Measurements from ENCODE around the gene RNF167. TPM values are rescaled to one million over a fixed set of nuclear protein-coding genes. Genes with fewer than 3 reads are reported as not detected.

Gene RNF167
- total RNA-seq, 1 donor from 2014 or later: 73.1 TPM

DNA sequence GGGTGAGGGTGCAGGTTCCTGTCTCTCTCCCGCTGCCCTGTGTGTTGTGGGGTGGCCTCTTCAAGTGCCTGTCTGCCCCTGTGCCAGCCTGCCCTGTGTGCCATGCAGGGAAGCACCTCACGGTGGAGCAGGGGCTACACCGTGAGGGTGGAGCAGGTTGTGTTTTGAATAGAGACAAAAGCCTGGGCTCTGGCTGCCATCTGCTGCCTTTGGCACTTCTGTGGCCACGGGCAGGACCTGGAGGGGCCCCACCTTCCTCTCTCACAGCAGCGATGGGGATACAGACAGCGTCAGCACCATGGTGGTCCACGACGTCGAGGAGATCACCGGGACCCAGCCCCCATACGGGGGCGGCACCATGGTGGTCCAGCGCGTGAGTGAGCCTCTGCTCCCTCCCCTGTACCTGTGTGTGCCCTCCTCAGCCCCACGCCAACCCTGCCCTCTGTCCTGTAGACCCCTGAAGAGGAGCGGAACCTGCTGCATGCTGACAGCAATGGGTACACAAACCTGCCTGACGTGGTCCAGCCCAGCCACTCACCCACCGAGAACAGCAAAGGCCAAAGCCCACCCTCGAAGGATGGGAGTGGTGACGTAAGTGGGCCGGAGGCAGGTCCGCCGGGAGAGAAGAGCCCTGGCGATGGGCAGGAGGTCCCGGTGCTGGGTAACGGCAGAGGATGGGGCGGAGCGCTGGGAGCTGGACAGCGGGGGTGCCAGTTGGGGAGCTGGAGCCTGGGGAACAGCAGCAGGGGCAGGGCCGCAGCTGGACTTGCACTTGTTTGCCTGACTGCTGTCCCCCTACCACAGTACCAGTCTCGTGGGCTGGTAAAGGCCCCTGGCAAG is 46.1 kb upstream of the RNF167 start:
- no peak for DNase-seq (ENCODE audit: low spot score in 2 of 2, unreplicated experiment in 2 of 2)
- H3K27me3 Mint-ChIP-seq (ENCODE audit: low read depth): no peaks in the 10 kb centered on the region
- peaks cover 15% of the 10 kb centered on the region for H3K36me3 Mint-ChIP-seq
- H3K4me1 Mint-ChIP-seq: peaks cover 4% of the 10 kb centered on the region
- H3K4me3 Mint-ChIP-seq: no peak overlapping the region
- TF ChIP-seq, protein P1, sequence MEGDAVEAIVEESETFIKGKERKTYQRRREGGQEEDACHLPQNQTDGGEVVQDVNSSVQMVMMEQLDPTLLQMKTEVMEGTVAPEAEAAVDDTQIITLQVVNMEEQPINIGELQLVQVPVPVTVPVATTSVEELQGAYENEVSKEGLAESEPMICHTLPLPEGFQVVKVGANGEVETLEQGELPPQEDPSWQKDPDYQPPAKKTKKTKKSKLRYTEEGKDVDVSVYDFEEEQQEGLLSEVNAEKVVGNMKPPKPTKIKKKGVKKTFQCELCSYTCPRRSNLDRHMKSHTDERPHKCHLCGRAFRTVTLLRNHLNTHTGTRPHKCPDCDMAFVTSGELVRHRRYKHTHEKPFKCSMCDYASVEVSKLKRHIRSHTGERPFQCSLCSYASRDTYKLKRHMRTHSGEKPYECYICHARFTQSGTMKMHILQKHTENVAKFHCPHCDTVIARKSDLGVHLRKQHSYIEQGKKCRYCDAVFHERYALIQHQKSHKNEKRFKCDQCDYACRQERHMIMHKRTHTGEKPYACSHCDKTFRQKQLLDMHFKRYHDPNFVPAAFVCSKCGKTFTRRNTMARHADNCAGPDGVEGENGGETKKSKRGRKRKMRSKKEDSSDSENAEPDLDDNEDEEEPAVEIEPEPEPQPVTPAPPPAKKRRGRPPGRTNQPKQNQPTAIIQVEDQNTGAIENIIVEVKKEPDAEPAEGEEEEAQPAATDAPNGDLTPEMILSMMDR (IDR thresholded peaks at IDR 0.05; ENCODE audit: unreplicated experiment): no peak
- no peaks in the 10 kb centered on the region for H3K9me3 Mint-ChIP-seq
- H3K27ac Mint-ChIP-seq: no peak overlapping the region

DNA sequence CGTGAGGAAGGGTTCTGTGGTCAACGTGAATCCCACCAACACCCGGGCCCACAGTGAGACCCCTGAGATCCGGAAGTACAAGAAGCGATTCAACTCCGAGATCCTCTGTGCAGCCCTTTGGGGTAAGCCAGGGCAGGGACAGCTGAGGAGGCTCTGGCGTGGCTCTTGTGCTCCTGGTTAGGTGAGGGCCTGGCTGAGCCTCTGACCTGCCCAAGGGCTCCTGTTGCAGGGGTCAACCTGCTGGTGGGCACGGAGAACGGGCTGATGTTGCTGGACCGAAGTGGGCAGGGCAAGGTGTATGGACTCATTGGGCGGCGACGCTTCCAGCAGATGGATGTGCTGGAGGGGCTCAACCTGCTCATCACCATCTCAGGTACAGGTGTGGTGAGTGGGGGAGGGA is 44.9 kb upstream of the RNF167 start:
- TF ChIP-seq, protein P1 (IDR thresholded peaks at IDR 0.05; ENCODE audit: unreplicated experiment): no peak
- Mint-ChIP-seq H3K27ac (no peak overlapping the region), H3K4me1 (peaks cover 6% of the 10 kb centered on the region), H3K27me3 (ENCODE audit: low read depth) (no peaks in the 10 kb centered on the region), H3K9me3 (no peaks in the 10 kb centered on the region), H3K36me3 (peaks cover 12% of the 10 kb centered on the region), H3K4me3 (no peak overlapping the region)
- no peak for DNase-seq (ENCODE audit: low spot score in 2 of 2, unreplicated experiment in 2 of 2)

DNA sequence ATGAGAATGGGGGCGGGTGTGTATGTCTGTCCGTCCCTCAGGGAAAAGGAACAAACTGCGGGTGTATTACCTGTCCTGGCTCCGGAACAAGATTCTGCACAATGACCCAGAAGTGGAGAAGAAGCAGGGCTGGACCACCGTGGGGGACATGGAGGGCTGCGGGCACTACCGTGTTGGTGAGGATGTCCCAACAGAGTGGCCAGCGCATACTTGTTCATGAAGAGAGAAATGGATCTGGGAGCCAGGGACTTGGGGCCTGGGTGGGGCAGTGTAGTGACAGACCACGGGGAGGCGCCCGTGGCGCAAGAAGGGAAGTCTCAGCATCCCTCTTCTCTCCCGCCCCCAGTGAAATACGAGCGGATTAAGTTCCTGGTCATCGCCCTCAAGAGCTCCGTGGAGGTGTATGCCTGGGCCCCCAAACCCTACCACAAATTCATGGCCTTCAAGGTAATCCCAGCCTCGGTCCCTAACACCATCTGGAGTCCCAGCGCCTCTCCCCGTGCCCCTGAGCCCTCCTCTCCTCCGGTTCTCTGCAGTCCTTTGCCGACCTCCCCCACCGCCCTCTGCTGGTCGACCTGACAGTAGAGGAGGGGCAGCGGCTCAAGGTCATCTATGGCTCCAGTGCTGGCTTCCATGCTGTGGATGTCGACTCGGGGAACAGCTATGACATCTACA is 44.3 kb upstream of the RNF167 start:
- Mint-ChIP-seq H3K27ac (no peak overlapping the region), H3K36me3 (peaks cover 12% of the 10 kb centered on the region), H3K9me3 (no peaks in the 10 kb centered on the region), H3K4me1 (peaks cover 6% of the 10 kb centered on the region), H3K27me3 (ENCODE audit: low read depth) (no peaks in the 10 kb centered on the region), H3K4me3 (no peak overlapping the region)
- DNase-seq (ENCODE audit: low spot score in 2 of 2, unreplicated experiment in 2 of 2): no peak
- TF ChIP-seq, protein P1 (IDR thresholded peaks at IDR 0.05; ENCODE audit: unreplicated experiment): no peak

DNA sequence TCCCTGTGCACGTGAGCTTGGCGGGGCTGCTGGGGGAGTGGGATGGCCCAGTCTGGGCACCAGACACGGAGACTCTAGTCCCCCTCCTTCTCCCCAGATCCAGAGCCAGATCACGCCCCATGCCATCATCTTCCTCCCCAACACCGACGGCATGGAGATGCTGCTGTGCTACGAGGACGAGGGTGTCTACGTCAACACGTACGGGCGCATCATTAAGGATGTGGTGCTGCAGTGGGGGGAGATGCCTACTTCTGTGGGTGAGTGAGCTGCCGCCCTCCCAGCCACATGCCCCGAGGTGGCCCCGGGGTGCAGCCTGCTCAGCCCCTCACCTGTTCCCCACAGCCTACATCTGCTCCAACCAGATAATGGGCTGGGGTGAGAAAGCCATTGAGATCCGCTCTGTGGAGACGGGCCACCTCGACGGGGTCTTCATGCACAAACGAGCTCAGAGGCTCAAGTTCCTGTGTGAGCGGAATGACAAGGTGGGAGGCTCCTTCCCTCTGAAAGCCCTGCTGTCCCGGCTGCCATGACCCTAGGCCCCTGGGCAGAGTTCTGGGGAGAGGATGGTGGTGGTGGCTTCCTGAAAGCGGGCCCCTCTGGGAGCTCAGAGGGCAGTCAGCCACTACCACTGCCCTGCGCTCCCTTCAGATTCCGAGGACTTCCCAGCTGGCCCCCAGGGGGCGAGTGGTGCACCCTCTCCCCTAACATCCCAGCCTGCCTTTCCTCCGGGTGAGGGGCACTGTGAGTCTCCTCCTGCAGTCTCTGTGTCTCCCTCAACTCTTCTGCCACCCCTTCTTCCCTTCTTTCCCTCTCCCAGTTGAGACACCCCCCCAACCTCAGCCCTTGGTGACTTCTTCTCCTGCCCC is 43.5 kb upstream of the RNF167 start:
- Mint-ChIP-seq H3K4me1 (peaks cover 6% of the 10 kb centered on the region), H3K4me3 (no peak overlapping the region), H3K36me3 (peaks cover 12% of the 10 kb centered on the region), H3K9me3 (no peaks in the 10 kb centered on the region), H3K27ac (no peak overlapping the region), H3K27me3 (ENCODE audit: low read depth) (no peaks in the 10 kb centered on the region)
- no peak for DNase-seq (ENCODE audit: low spot score in 2 of 2, unreplicated experiment in 2 of 2)
- TF ChIP-seq, protein P1 (IDR thresholded peaks at IDR 0.05; ENCODE audit: unreplicated experiment): no peak

DNA sequence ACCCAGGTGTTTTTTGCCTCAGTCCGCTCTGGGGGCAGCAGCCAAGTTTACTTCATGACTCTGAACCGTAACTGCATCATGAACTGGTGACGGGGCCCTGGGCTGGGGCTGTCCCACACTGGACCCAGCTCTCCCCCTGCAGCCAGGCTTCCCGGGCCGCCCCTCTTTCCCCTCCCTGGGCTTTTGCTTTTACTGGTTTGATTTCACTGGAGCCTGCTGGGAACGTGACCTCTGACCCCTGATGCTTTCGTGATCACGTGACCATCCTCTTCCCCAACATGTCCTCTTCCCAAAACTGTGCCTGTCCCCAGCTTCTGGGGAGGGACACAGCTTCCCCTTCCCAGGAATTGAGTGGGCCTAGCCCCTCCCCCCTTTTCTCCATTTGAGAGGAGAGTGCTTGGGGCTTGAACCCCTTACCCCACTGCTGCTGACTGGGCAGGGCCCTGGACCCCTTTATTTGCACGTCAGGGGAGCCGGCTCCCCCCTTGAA is 42.8 kb upstream of the RNF167 start:
- H3K36me3 Mint-ChIP-seq: peaks cover 12% of the 10 kb centered on the region
- no peak overlapping the region for H3K27ac Mint-ChIP-seq
- H3K9me3 Mint-ChIP-seq: no peaks in the 10 kb centered on the region
- no peak overlapping the region for H3K4me3 Mint-ChIP-seq
- H3K4me1 Mint-ChIP-seq: peaks cover 6% of the 10 kb centered on the region
- no peak for DNase-seq (ENCODE audit: low spot score in 2 of 2, unreplicated experiment in 2 of 2)
- TF ChIP-seq, protein P1 (IDR thresholded peaks at IDR 0.05; ENCODE audit: unreplicated experiment): no peak
- H3K27me3 Mint-ChIP-seq (ENCODE audit: low read depth): no peaks in the 10 kb centered on the region

All from mesothelial cell of epicardium (in vitro differentiated cells).